GM06990 (cell line): ENCODE data around the gene FAF2.

ENCODE experiments used
- DNase-seq: peaks from one replicate; pipeline ENCODE4 v3.0.0-alpha.2; 2011; ENCODE audit not compliant: insufficient read length; ENCODE audit errors: extremely low read depth
- H3K27me3 ChIP-seq: replicated peaks from 2 replicates; pipeline ENCODE4 v1.6.0; 2011; ENCODE audit warnings: low read length; ENCODE audit not compliant: control insufficient read depth, insufficient read depth
- H3K36me3 ChIP-seq: 2 replicates; pipeline ENCODE4 v1.5.1; 2011; ENCODE audit warnings: low read length; ENCODE audit not compliant: control insufficient read depth, insufficient read depth
- H3K4me3 ChIP-seq: replicated peaks from 2 replicates; pipeline ENCODE4 v1.5.1; 2011; ENCODE audit warnings: low read depth, mild to moderate bottlenecking, control low read depth, low read length
- CTCF ChIP-seq: IDR thresholded peaks from 2 replicates; pipeline ENCODE4 v1.5.1; 2011; ENCODE audit warnings: low read length, control low read depth, mild to moderate bottlenecking, inconsistent platforms; ENCODE audit not compliant: insufficient read depth, poor library complexity, severe bottlenecking

Gene FAF2

GRCh38 chr5:176412517-176413254 lies 35.5 kb upstream of the FAF2 start:
- H3K27me3 ChIP-seq = no peaks in the 10 kb centered on the region
- DNase-seq = no peak
- H3K4me3 ChIP-seq = no peak overlapping the region
- peaks cover 4% of the 10 kb centered on the region for H3K36me3 ChIP-seq
- TF ChIP-seq CTCF = no peak

- Histone ChIP-seq H3K4me3 (no peak overlapping the region), H3K36me3 (peaks cover 4% of the 10 kb centered on the region), H3K27me3 (no peaks in the 10 kb centered on the region)
- TF ChIP-seq CTCF = no peak
- no peak for DNase-seq
Observed at GRCh38 chr5:176413255-176413565, 35.0 kb upstream of the FAF2 start.

- no peak for TF ChIP-seq CTCF
- no peak for DNase-seq
- H3K27me3 ChIP-seq = no peaks in the 10 kb centered on the region
- H3K36me3 ChIP-seq = peaks cover 4% of the 10 kb centered on the region
- no peak overlapping the region for H3K4me3 ChIP-seq
Observed at GRCh38 chr5:176413709-176414191, 34.4 kb upstream of the FAF2 start.

- no peak for DNase-seq
- Histone ChIP-seq H3K36me3 (peaks cover 3% of the 10 kb centered on the region), H3K4me3 (no peak overlapping the region), H3K27me3 (no peaks in the 10 kb centered on the region)
- TF ChIP-seq CTCF = no peak
Observed at GRCh38 chr5:176414704-176415103, 33.5 kb upstream of the FAF2 start.

- Histone ChIP-seq H3K27me3 (no peaks in the 10 kb centered on the region), H3K4me3 (peak overlapping the region; percentile 81), H3K36me3 (peaks cover 2% of the 10 kb centered on the region; the same call in 1 of the 2 replicates)
- TF ChIP-seq CTCF = no peak
- DNase-seq = peak; percentile 30
Observed at GRCh38 chr5:176415240-176415951, 32.8 kb upstream of the FAF2 start.
